ENCODE measurements around the gene RRAGC.

DNA sequence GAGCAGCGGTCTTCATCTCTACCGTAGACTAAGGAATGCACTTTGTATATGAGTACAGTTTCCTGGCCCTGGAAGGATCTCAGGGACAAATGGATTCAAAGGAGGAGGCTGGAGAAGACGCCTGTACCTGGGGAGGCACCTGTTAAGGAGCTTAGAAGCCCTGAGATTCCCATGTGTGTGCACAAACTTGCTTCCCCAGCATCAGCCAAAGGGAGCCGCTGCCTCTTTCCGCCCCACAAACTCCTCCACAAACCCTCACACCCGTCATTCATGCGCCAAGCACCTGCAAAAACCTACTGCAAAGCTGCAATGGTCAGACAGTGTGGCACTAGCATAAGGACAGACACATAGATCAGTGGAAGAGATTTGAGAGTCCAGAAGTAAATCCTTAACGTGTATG lies 54.5 kb downstream of the RRAGC start:
- TF ChIP-seq, protein P1, sequence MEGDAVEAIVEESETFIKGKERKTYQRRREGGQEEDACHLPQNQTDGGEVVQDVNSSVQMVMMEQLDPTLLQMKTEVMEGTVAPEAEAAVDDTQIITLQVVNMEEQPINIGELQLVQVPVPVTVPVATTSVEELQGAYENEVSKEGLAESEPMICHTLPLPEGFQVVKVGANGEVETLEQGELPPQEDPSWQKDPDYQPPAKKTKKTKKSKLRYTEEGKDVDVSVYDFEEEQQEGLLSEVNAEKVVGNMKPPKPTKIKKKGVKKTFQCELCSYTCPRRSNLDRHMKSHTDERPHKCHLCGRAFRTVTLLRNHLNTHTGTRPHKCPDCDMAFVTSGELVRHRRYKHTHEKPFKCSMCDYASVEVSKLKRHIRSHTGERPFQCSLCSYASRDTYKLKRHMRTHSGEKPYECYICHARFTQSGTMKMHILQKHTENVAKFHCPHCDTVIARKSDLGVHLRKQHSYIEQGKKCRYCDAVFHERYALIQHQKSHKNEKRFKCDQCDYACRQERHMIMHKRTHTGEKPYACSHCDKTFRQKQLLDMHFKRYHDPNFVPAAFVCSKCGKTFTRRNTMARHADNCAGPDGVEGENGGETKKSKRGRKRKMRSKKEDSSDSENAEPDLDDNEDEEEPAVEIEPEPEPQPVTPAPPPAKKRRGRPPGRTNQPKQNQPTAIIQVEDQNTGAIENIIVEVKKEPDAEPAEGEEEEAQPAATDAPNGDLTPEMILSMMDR (IDR thresholded peaks at IDR 0.05), result no peak
- TF ChIP-seq EP300 (IDR thresholded peaks at IDR 0.05), result no peak
- no peak for TF ChIP-seq POLR2A (IDR thresholded peaks at IDR 0.05)
